Neuronal stem cell (in vitro differentiated cells): ENCODE results near the gene COMMD1. TPM values are rescaled to one million over a fixed set of nuclear protein-coding genes. Genes with fewer than 3 reads are reported as not detected.

Experiments
- DNase-seq: peaks from one replicate; pipeline ENCODE4 v3.0.0-alpha.2; 2013; ENCODE audit warnings: low spot score
- H2AFZ ChIP-seq: one replicate; pipeline ENCODE4 v1.6.1; 2013; ENCODE audit warnings: mild to moderate bottlenecking, low read length, inconsistent platforms
- H2AK5ac ChIP-seq: 2 replicates; pipeline ENCODE4 v1.6.1; 2013; ENCODE audit warnings: low read depth, mild to moderate bottlenecking, inconsistent platforms, low read length, moderate library complexity, mixed read lengths
- H2BK120ac ChIP-seq: 2 replicates; pipeline ENCODE4 v1.6.1; 2013; ENCODE audit warnings: low read depth, mild to moderate bottlenecking, inconsistent platforms, low read length, moderate library complexity, mixed read lengths
- H2BK12ac ChIP-seq: one replicate; pipeline ENCODE4 v1.6.1; 2013; ENCODE audit warnings: low read length, inconsistent platforms
- H2BK15ac ChIP-seq: 2 replicates; pipeline ENCODE4 v1.6.1; 2013; ENCODE audit warnings: mild to moderate bottlenecking, low read length, inconsistent platforms, mixed read lengths
- H2BK5ac ChIP-seq: one replicate; pipeline ENCODE4 v1.6.1; 2013; ENCODE audit warnings: inconsistent platforms, mild to moderate bottlenecking, low read length, moderate library complexity
- H3K14ac ChIP-seq: one replicate; pipeline ENCODE4 v1.6.1; 2013; ENCODE audit warnings: low read length, inconsistent platforms
- H3K18ac ChIP-seq: 2 replicates; pipeline ENCODE4 v1.6.1; 2013; ENCODE audit warnings: low read length, inconsistent platforms
- H3K23ac ChIP-seq: 2 replicates; pipeline ENCODE4 v1.6.1; 2013; ENCODE audit warnings: low read depth, mild to moderate bottlenecking, mixed read lengths, low read length, inconsistent platforms; ENCODE audit not compliant: poor library complexity
- H3K27ac ChIP-seq: replicated peaks from 3 replicates; pipeline ENCODE4 v1.5.1; 2013; ENCODE audit warnings: low read length, inconsistent platforms
- H3K27me3 ChIP-seq, 3 experiments: 2 replicates each; pipeline ENCODE4 v1.6.1; 2013; ENCODE audit warnings: low read length in 3 of 3, mild to moderate bottlenecking in 2 of 3, inconsistent platforms in 1 of 3, low read depth in 1 of 3, mixed read lengths in 1 of 3, moderate library complexity in 1 of 3; ENCODE audit not compliant: control insufficient read depth in 3 of 3, insufficient read depth in 3 of 3
- H3K36me3 ChIP-seq, 2 donors: replicated peaks in 1 of 2; 2 replicates each; pipeline ENCODE4 v1.6.1; 2013; ENCODE audit warnings: low read length in 2 of 2; ENCODE audit not compliant: control insufficient read depth in 2 of 2, insufficient read depth in 2 of 2
- H3K4ac ChIP-seq: 2 replicates; pipeline ENCODE4 v1.6.1; 2013; ENCODE audit warnings: inconsistent platforms, mild to moderate bottlenecking, low read length, moderate library complexity
- H3K4me1 ChIP-seq, 2 donors: 1 replicate in 1 of 2; 2 replicates in 1 of 2; pipeline ENCODE4 v1.6.1; 2013; ENCODE audit warnings: low read length in 2 of 2, low read depth in 1 of 2; ENCODE audit not compliant: control insufficient read depth in 2 of 2, insufficient read depth in 1 of 2
- H3K4me2 ChIP-seq: one replicate; pipeline ENCODE4 v1.6.1; 2013; ENCODE audit warnings: mild to moderate bottlenecking, low read length, inconsistent platforms; ENCODE audit not compliant: insufficient read depth, poor library complexity, severe bottlenecking
- H3K4me3 ChIP-seq, 2 donors: 2 replicates each; pipeline ENCODE4 v1.5.1; 2013; ENCODE audit warnings: low read length in 2 of 2, mild to moderate bottlenecking in 2 of 2, inconsistent platforms in 1 of 2, moderate library complexity in 1 of 2
- H3K79me1 ChIP-seq: one replicate; pipeline ENCODE4 v1.6.1; 2013; ENCODE audit warnings: low read depth, mild to moderate bottlenecking, inconsistent platforms, low read length, moderate library complexity
- H3K9ac ChIP-seq: one replicate; pipeline ENCODE4 v1.6.1; 2013; ENCODE audit warnings: mild to moderate bottlenecking, low read depth, low read length, inconsistent platforms; ENCODE audit not compliant: poor library complexity
- H3K9me3 ChIP-seq, 2 donors: replicated peaks in 1 of 2; 2 replicates each; pipeline versions ENCODE3 to v1.6.1; 2013; ENCODE audit warnings: low read length in 2 of 2, mild to moderate bottlenecking in 2 of 2, inconsistent platforms in 1 of 2, low read depth in 1 of 2, mixed read lengths in 1 of 2, moderate library complexity in 1 of 2; ENCODE audit not compliant: control insufficient read depth in 2 of 2, insufficient read depth in 1 of 2
- H4K8ac ChIP-seq: one replicate; pipeline ENCODE4 v1.6.1; 2013; ENCODE audit warnings: low read depth, mild to moderate bottlenecking, inconsistent platforms, low read length, moderate library complexity
- H4K91ac ChIP-seq: one replicate; pipeline ENCODE4 v1.6.1; 2013; ENCODE audit warnings: low read length, low read depth, mild to moderate bottlenecking, inconsistent platforms; ENCODE audit not compliant: poor library complexity
- whole genome bisulfite sequencing, 2 donors: extraction: QIAGEN DNeasy Blood & Tissue Kit; methylation state at CpG; one replicate each; pipeline ENCODE4 v1.1.7; 2013; ENCODE audit warnings: missing lambda C conversion rate in 2 of 2, mixed read lengths in 1 of 2; ENCODE audit not compliant: insufficient read length in 2 of 2, insufficient replicate concordance in 1 of 2; ENCODE audit errors: extremely low coverage in 2 of 2; 5-methylcytosine and 5-hydroxymethylcytosine counted together
- small RNA-seq: library from polyadenylated mRNA; stranded (forward); fragments of <200 nt; extraction: miRNeasy Mini kit (QIAGEN cat#:217004); gene quantifications from one replicate; pipeline ENCODE3, GENCODE V24; 2013; ENCODE audit not compliant: insufficient read depth

The COMMD1 gene

GRCh38 chr2:62184512-62185230, 279.2 kb downstream of the COMMD1 start:
- no peak overlapping the region for H2AFZ ChIP-seq
- no peak overlapping the region for H4K91ac ChIP-seq
- no peak overlapping the region for H2BK5ac ChIP-seq
- no peaks in the 10 kb centered on the region for H3K9me3 ChIP-seq
- H3K4ac ChIP-seq, result no peak overlapping the region
- H3K79me1 ChIP-seq, result no peaks in the 10 kb centered on the region
- WGBS, 2 donors, result no CpG with 5 or more reads among the region's 3 CpGs
- H3K4me1 ChIP-seq, result peaks cover 4 to 7% of the 10 kb centered on the region in 2 donors
- H2BK120ac ChIP-seq, result no peak overlapping the region
- H4K8ac ChIP-seq, result no peak overlapping the region
- no peak overlapping the region for H3K14ac ChIP-seq
- H3K23ac ChIP-seq, result no peak overlapping the region
- H2BK15ac ChIP-seq, result no peak overlapping the region
- no peak overlapping the region for H3K18ac ChIP-seq
- no peak overlapping the region for H3K27ac ChIP-seq
- H3K9ac ChIP-seq, result no peak overlapping the region
- H2AK5ac ChIP-seq, result no peak overlapping the region
- no peak overlapping the region for H3K4me2 ChIP-seq
- no peaks in the 10 kb centered on the region for H3K36me3 ChIP-seq
- H2BK12ac ChIP-seq, result no peak overlapping the region
- H3K4me3 ChIP-seq, result no peak overlapping the region
- no peaks in the 10 kb centered on the region for H3K27me3 ChIP-seq
- DNase-seq, result no peak

Small RNAs within 50 kb of the gene (small RNA-seq; reads per million reads assigned to genes)
- not detected for gene RF00019
